Loucy (cell line): Measurements from ENCODE around the gene LRPPRC.

Source experiments
- H2AFZ ChIP-seq: fragments of 200-600 bp; sonication (generic); 2 replicates; pipeline ENCODE4 v1.6.0; 2016; ENCODE audit warnings: antibody characterized with exemption, mild to moderate bottlenecking, low read length, moderate library complexity
- H3F3A ChIP-seq: fragments of 200-600 bp; 2 replicates; pipeline ENCODE4 v1.6.0; 2016; ENCODE audit warnings: antibody characterized with exemption, low read depth, mild to moderate bottlenecking
- H3K27me3 ChIP-seq: fragments of 200-600 bp; sonication (generic); 2 replicates; pipeline ENCODE4 v1.6.1; 2014; ENCODE audit warnings: low read length, mild to moderate bottlenecking; ENCODE audit not compliant: insufficient read depth, poor library complexity, severe bottlenecking
- H3K36me3 ChIP-seq: fragments of 200-600 bp; sonication (generic); 2 replicates; pipeline ENCODE4 v1.6.1; 2016; ENCODE audit warnings: low read length; ENCODE audit not compliant: insufficient read depth
- H3K4me1 ChIP-seq: fragments of 200-600 bp; sonication (generic); 2 replicates; pipeline ENCODE4 v1.5.1; 2014; ENCODE audit warnings: low read length, mild to moderate bottlenecking; ENCODE audit not compliant: insufficient read depth, poor library complexity, severe bottlenecking
- H3K4me2 ChIP-seq: fragments of 200-600 bp; sonication (generic); 2 replicates; pipeline ENCODE4 v1.6.0; 2014; ENCODE audit warnings: antibody characterized with exemption, low read length, low read depth, mild to moderate bottlenecking; ENCODE audit not compliant: poor library complexity, severe bottlenecking
- H3K4me3 ChIP-seq: fragments of 200-600 bp; sonication (generic); 2 replicates; pipeline ENCODE4 v1.5.1; 2014; ENCODE audit warnings: low read length, mild to moderate bottlenecking, mixed read lengths; ENCODE audit not compliant: poor library complexity, severe bottlenecking
- H3K79me2 ChIP-seq: fragments of 200-600 bp; sonication (generic); 2 replicates; pipeline ENCODE4 v1.6.1; 2014; ENCODE audit warnings: low read length; ENCODE audit not compliant: insufficient read depth
- H3K9ac ChIP-seq: fragments of 200-600 bp; sonication (generic); 2 replicates; pipeline ENCODE4 v1.6.0; 2014; ENCODE audit warnings: mild to moderate bottlenecking, low read depth, low read length, moderate library complexity; ENCODE audit not compliant: poor library complexity, severe bottlenecking
- H3K9me2 ChIP-seq: fragments of 200-600 bp; sonication (generic); replicated peaks from 2 replicates; pipeline ENCODE4 v1.6.1; 2016; ENCODE audit warnings: low read depth, low read length, mixed read lengths
- H3K9me3 ChIP-seq: fragments of 200-600 bp; sonication (generic); 2 replicates; pipeline ENCODE4 v1.6.1; 2014; ENCODE audit warnings: mild to moderate bottlenecking, antibody characterized with exemption, low read length, low read depth; ENCODE audit not compliant: insufficient read depth
- H4K20me1 ChIP-seq: fragments of 200-600 bp; sonication (generic); 2 replicates; pipeline ENCODE4 v1.6.0; 2014; ENCODE audit warnings: antibody characterized with exemption, low read length, mild to moderate bottlenecking; ENCODE audit not compliant: insufficient read depth, poor library complexity, severe bottlenecking
- CTCF ChIP-seq: fragments of 200-600 bp; sonication (generic); conservative IDR thresholded peaks from 2 replicates; pipeline ENCODE4 v1.5.1; 2014; ENCODE audit warnings: mild to moderate bottlenecking, antibody characterized with exemption, low read length
- EZH2phosphoT487 ChIP-seq: fragments of 200-600 bp; IDR thresholded peaks from 2 replicates; pipeline ENCODE4 v1.6.1; 2018; ENCODE audit warnings: antibody characterized with exemption, mild to moderate bottlenecking, moderate library complexity, borderline replicate concordance

Gene LRPPRC

GRCh38 chr2:43884689-43885088 lies 111.1 kb downstream of the LRPPRC start:
- TF ChIP-seq CTCF (no peak), EZH2phosphoT487 (no peak)
- H3F3A ChIP-seq = no peaks in the 10 kb centered on the region
- H3K9me3 ChIP-seq = no peaks in the 10 kb centered on the region
- H3K79me2 ChIP-seq = no peaks in the 10 kb centered on the region
- H3K4me3 ChIP-seq = no peak overlapping the region
- H3K4me2 ChIP-seq = no peak overlapping the region
- H3K9ac ChIP-seq = no peak overlapping the region
- no peaks in the 10 kb centered on the region for H3K9me2 ChIP-seq
- H3K36me3 ChIP-seq = peaks cover 30% of the 10 kb centered on the region; the same call in 1 of the 2 replicates
- H4K20me1 ChIP-seq = no peaks in the 10 kb centered on the region
- no peaks in the 10 kb centered on the region for H3K27me3 ChIP-seq
- no peaks in the 10 kb centered on the region for H3K4me1 ChIP-seq
- no peak overlapping the region for H2AFZ ChIP-seq

GRCh38 chr2:43882312-43882711 lies 113.5 kb downstream of the LRPPRC start:
- H3K4me3 ChIP-seq = no peak overlapping the region
- TF ChIP-seq CTCF = no peak
- TF ChIP-seq EZH2phosphoT487 = no peak
- H3K4me1 ChIP-seq = peaks cover 4% of the 10 kb centered on the region
- H3K9ac ChIP-seq = no peak overlapping the region
- H3K27me3 ChIP-seq = no peaks in the 10 kb centered on the region
- H3K9me3 ChIP-seq = no peaks in the 10 kb centered on the region
- H3K9me2 ChIP-seq = no peaks in the 10 kb centered on the region
- no peaks in the 10 kb centered on the region for H3K79me2 ChIP-seq
- H3K4me2 ChIP-seq = no peak overlapping the region
- H4K20me1 ChIP-seq = no peaks in the 10 kb centered on the region
- no peaks in the 10 kb centered on the region for H3F3A ChIP-seq
- H2AFZ ChIP-seq = no peak overlapping the region
- peaks cover 8% of the 10 kb centered on the region; the same call in 1 of the 2 replicates for H3K36me3 ChIP-seq

- Histone ChIP-seq H3K9me2 (no peaks in the 10 kb centered on the region), H3K79me2 (no peaks in the 10 kb centered on the region), H3K4me3 (no peak overlapping the region), H2AFZ (no peak overlapping the region), H3K4me2 (no peak overlapping the region), H3K36me3 (no peaks in the 10 kb centered on the region), H3K27me3 (no peaks in the 10 kb centered on the region), H3K9me3 (no peaks in the 10 kb centered on the region), H3F3A (no peaks in the 10 kb centered on the region), H3K4me1 (peaks cover 4% of the 10 kb centered on the region), H3K9ac (no peak overlapping the region), H4K20me1 (no peaks in the 10 kb centered on the region)
- TF ChIP-seq EZH2phosphoT487 (no peak), CTCF (no peak)
Observed at GRCh38 chr2:43880952-43881351, 114.8 kb downstream of the LRPPRC start.
